A549 (cell line): ENCODE measurements around the gene FKBP2.

Experiments
- BHLHE40 ChIP-seq: IDR thresholded peaks from 2 replicates; pipeline ENCODE4 v1.6.1; 2012; ENCODE audit warnings: low read depth, low read length, inconsistent platforms
- CEBPB ChIP-seq, 2 experiments: fragments of >200 bp in 1 of 2; sonication (Bioruptor Twin) in 1 of 2; formaldehyde crosslinking in 1 of 2; IDR thresholded peaks; 2 replicates each; pipeline ENCODE4 v1.6.1; 2012 to 2016
- CTCF ChIP-seq: fragments of >200 bp; sonication (Bioruptor Twin); formaldehyde crosslinking; IDR thresholded peaks from 3 replicates; pipeline ENCODE4 v1.5.1; 2016
- EP300 ChIP-seq, 2 experiments: fragments of >200 bp; sonication (Bioruptor Twin); formaldehyde crosslinking; IDR thresholded peaks; 2 replicates in 1 of 2; 3 replicates in 1 of 2; pipeline ENCODE4 v1.6.1; 2016 to 2017
- FOSB ChIP-seq: fragments of 250-450 bp; sonication (Bioruptor Pico); IDR thresholded peaks from 2 replicates; pipeline ENCODE4 v1.5.0; 2020; ENCODE audit warnings: mild to moderate bottlenecking, moderate library complexity
- HMGXB4 ChIP-seq: fragments of 250-450 bp; sonication (Bioruptor Pico); IDR thresholded peaks from 2 replicates; pipeline ENCODE4 v1.5.0; 2021; ENCODE audit warnings: mild to moderate bottlenecking, moderate library complexity, borderline replicate concordance
- MAX ChIP-seq: IDR thresholded peaks from 2 replicates; pipeline ENCODE4 v1.6.1; 2012
- MAZ ChIP-seq: fragments of 150-350 bp; IDR thresholded peaks from 2 replicates; pipeline ENCODE4 v1.6.1; 2014; ENCODE audit warnings: antibody characterized with exemption, low read depth, low read length, borderline replicate concordance
- POLR2A ChIP-seq: IDR thresholded peaks from 2 replicates; pipeline ENCODE4 v1.6.1; 2012; ENCODE audit warnings: mild to moderate bottlenecking, low read length
- RAD21 ChIP-seq, 2 experiments: fragments of >200 bp in 1 of 2; sonication (Bioruptor Twin) in 1 of 2; formaldehyde crosslinking in 1 of 2; IDR thresholded peaks in 1 of 2; conservative IDR thresholded peaks in 1 of 2; 2 replicates in 1 of 2; 3 replicates in 1 of 2; pipeline ENCODE4 v1.6.1; 2012 to 2018; ENCODE audit warnings: inconsistent platforms in 1 of 2
- RCOR1 ChIP-seq: fragments of 150-350 bp; IDR thresholded peaks from 2 replicates; pipeline ENCODE4 v1.6.1; 2014; ENCODE audit warnings: antibody characterized with exemption, low read length, low read depth

GRCh38 chr11:64238076-64238475 is 2.8 kb upstream of the FKBP2 start:
- TF ChIP-seq EP300 (IDR thresholded peaks at IDR 0.05) (no peak), CTCF (no peak), CEBPB (IDR thresholded peaks at IDR 0.05) (no peak), MAZ (no peak), MAX (no peak), RAD21 (conservative IDR thresholded peaks at IDR 0.05 in 1 of 2, IDR thresholded peaks at IDR 0.05 in 1 of 2) (no peak), POLR2A (no peak), BHLHE40 (no peak), HMGXB4 (CRISPR knock-in tag) (no peak), FOSB (CRISPR knock-in tag) (no peak), RCOR1 (no peak)
